ENCODE results near the gene NSL1.
"Not testable (repeated sequence)": the region's sequence is repeated elsewhere in the genome, so short reads cannot be mapped to it uniquely, and the experiment has no call there.

NSL1 gene

GRCh38 chr1:212749821-212750535 is 41.6 kb downstream of the NSL1 start:
- peak; percentile 84 for DNase-seq (ENCODE audit: low read depth)

GRCh38 chr1:212746546-212746945 is 45.0 kb downstream of the NSL1 start:
- no peak for DNase-seq (ENCODE audit: low read depth)

- DNase-seq (ENCODE audit: low read depth), result no peak
These were observed 46.3 kb downstream of the NSL1 start for GRCh38 chr1:212745303-212745702.

GRCh38 chr1:212743901-212744475 is 47.6 kb downstream of the NSL1 start:
- no peak for DNase-seq (ENCODE audit: low read depth)

- no peak for DNase-seq (ENCODE audit: low read depth)
These were observed 53.2 kb downstream of the NSL1 start for GRCh38 chr1:212738330-212738729.

GRCh38 chr1:212737559-212737958 is 54.0 kb downstream of the NSL1 start:
- DNase-seq (ENCODE audit: low read depth), result no peak

GRCh38 chr1:212733109-212733508 is 58.5 kb downstream of the NSL1 start:
- DNase-seq (ENCODE audit: low read depth), result no peak

- DNase-seq (ENCODE audit: low read depth), result no peak
These were observed 59.9 kb downstream of the NSL1 start for GRCh38 chr1:212731630-212732029.

- DNase-seq (ENCODE audit: low read depth), result no peak
These were observed 63.0 kb downstream of the NSL1 start for GRCh38 chr1:212728606-212729005.

GRCh38 chr1:212727386-212728181 is 64.0 kb downstream of the NSL1 start:
- peak; percentile 56 for DNase-seq (ENCODE audit: low read depth)

- not testable (repeated sequence) for DNase-seq (ENCODE audit: low read depth)
These were observed 66.9 kb downstream of the NSL1 start for GRCh38 chr1:212724679-212725078.

- DNase-seq (ENCODE audit: low read depth), result no peak
These were observed 69.2 kb downstream of the NSL1 start for GRCh38 chr1:212722270-212722957.

- peak; percentile 89 for DNase-seq (ENCODE audit: low read depth)
These were observed 70.0 kb downstream of the NSL1 start for GRCh38 chr1:212721388-212722247.

- no peak for DNase-seq (ENCODE audit: low read depth)
These were observed 71.9 kb downstream of the NSL1 start for GRCh38 chr1:212719633-212720032.

GRCh38 chr1:212718499-212718898 is 73.1 kb downstream of the NSL1 start:
- peak; percentile 37 for DNase-seq (ENCODE audit: low read depth)

- no peak for DNase-seq (ENCODE audit: low read depth)
These were observed 75.4 kb downstream of the NSL1 start for GRCh38 chr1:212716161-212716560.

- no peak for DNase-seq (ENCODE audit: low read depth)
These were observed 78.0 kb downstream of the NSL1 start for GRCh38 chr1:212713465-212714136.

- DNase-seq (ENCODE audit: low read depth), result peak; percentile 92
These were observed 78.9 kb downstream of the NSL1 start for GRCh38 chr1:212712451-212713303.

GRCh38 chr1:212711974-212712373 is 79.6 kb downstream of the NSL1 start:
- DNase-seq (ENCODE audit: low read depth), result not testable (repeated sequence)

- no peak for DNase-seq (ENCODE audit: low read depth)
These were observed 81.0 kb downstream of the NSL1 start for GRCh38 chr1:212710566-212710965.

Data from EH (cell line).